A549 (cell line): ENCODE measurements around the gene RNF144A. TPM values are rescaled to one million over a fixed set of nuclear protein-coding genes. Genes with fewer than 3 reads are reported as not detected.

ENCODE experiments used
- ATAC-seq, 2 experiments: fragments of 200-7000 bp in 1 of 2; fragments of >200 bp in 1 of 2; cut with Nextera tagmentation in 1 of 2; cut with Tn5 transposase in 1 of 2; 3 replicates each; pipeline versions ENCODE4 v1.8.0 to v1.9.1; 2018 to 2020; ENCODE audit warnings: mild to moderate bottlenecking in 1 of 2, moderate library complexity in 1 of 2
- CTCF ChIA-PET: fragments of 300-600 bp; sonication (Branson Sonifier 250); formaldehyde crosslinking; extraction: SDS; loops from one replicate; lab custom pipeline; 2021; ENCODE audit warnings: antibody characterized with exemption, inconsistent platforms; lab: Yijun Ruan, JAX
- POLR2A ChIA-PET: fragments of 350-600 bp; formaldehyde crosslinking; extraction: SDS; loops from one replicate; lab custom pipeline; 2021; ENCODE audit warnings: antibody characterized with exemption, inconsistent platforms; lab: Yijun Ruan, JAX
- DNase-seq, 2 experiments: peaks; one replicate each; pipeline versions ENCODE4 v3.0.0 to v3.0.0-alpha.2; 2011 to 2016; ENCODE audit warnings: low read depth in 1 of 2, low spot score in 1 of 2
- FAIRE-seq: peaks from 2 replicates; lab custom pipeline; 2011; peaks lifted over from hg19 to GRCh38; lab: Jason Lieb, UNC
- H3K27ac ChIP-seq, 2 experiments: fragments of >200 bp; sonication (Bioruptor Twin); formaldehyde crosslinking; 3 replicates each; pipeline ENCODE4 v1.5.1; 2016 to 2017
- H3K4me1 ChIP-seq: fragments of >200 bp; sonication (Bioruptor Twin); formaldehyde crosslinking; 3 replicates; pipeline ENCODE4 v1.6.1; 2016
- H3K4me2 ChIP-seq: fragments of >200 bp; sonication (Bioruptor Twin); formaldehyde crosslinking; 3 replicates; pipeline ENCODE4 v1.6.1; 2016
- H3K4me3 ChIP-seq: fragments of >200 bp; sonication (Bioruptor Twin); formaldehyde crosslinking; 3 replicates; pipeline ENCODE4 v1.5.1; 2016
- H3K9me3 ChIP-seq: fragments of >200 bp; sonication (Bioruptor Twin); formaldehyde crosslinking; 3 replicates; pipeline ENCODE4 v1.6.1; 2016
- CBX8 ChIP-seq: fragments of 200-600 bp; sonication (generic); IDR thresholded peaks from 2 replicates; pipeline ENCODE4 v1.6.1; 2016
- CHD2 ChIP-seq: fragments of 150-350 bp; IDR thresholded peaks from 2 replicates; pipeline ENCODE4 v1.6.1; 2014; ENCODE audit warnings: low read length; ENCODE audit not compliant: partially characterized antibody
- EHF ChIP-seq: fragments of 250-450 bp; sonication (Bioruptor Pico); IDR thresholded peaks from 2 replicates; pipeline ENCODE4 v1.5.0; 2020; ENCODE audit warnings: mild to moderate bottlenecking
- ESRRA ChIP-seq: fragments of 150-350 bp; IDR thresholded peaks from 2 replicates; pipeline ENCODE4 v1.6.1; 2014; ENCODE audit warnings: mild to moderate bottlenecking, low read length, borderline replicate concordance
- FOSL2 ChIP-seq, 2 experiments: fragments of 450-650 bp in 1 of 2; fragments of >200 bp in 1 of 2; sonication (Bioruptor Twin) in 1 of 2; formaldehyde crosslinking; IDR thresholded peaks; 2 replicates each; pipeline versions ENCODE4 v1.5.0 to v1.6.1; 2016 to 2020; ENCODE audit warnings: mild to moderate bottlenecking in 1 of 2, moderate library complexity in 1 of 2
- FOXS1 ChIP-seq: fragments of 250-450 bp; sonication (Bioruptor Pico); IDR thresholded peaks from 2 replicates; pipeline ENCODE4 v1.5.0; 2020; ENCODE audit warnings: mild to moderate bottlenecking, moderate library complexity
- GATA3 ChIP-seq: IDR thresholded peaks from 2 replicates; pipeline ENCODE4 v1.6.1; 2012; ENCODE audit warnings: borderline replicate concordance
- HOXA7 ChIP-seq: fragments of 250-450 bp; sonication (Bioruptor Pico); IDR thresholded peaks from 2 replicates; pipeline ENCODE4 v1.5.0; 2020; ENCODE audit warnings: mild to moderate bottlenecking, moderate library complexity
- HOXB5 ChIP-seq: fragments of 250-450 bp; sonication (Bioruptor Pico); IDR thresholded peaks from 2 replicates; pipeline ENCODE4 v1.5.0; 2020; ENCODE audit warnings: mild to moderate bottlenecking, moderate library complexity
- JUN ChIP-seq, 2 experiments: fragments of >200 bp; sonication (Bioruptor Twin); formaldehyde crosslinking; IDR thresholded peaks; 2 replicates in 1 of 2; 3 replicates in 1 of 2; pipeline ENCODE4 v1.6.1; 2016 to 2017
- JUNB ChIP-seq: fragments of >200 bp; sonication (Bioruptor Twin); formaldehyde crosslinking; IDR thresholded peaks from 2 replicates; pipeline ENCODE4 v1.6.1; 2016
- KDM1A ChIP-seq: fragments of 200-600 bp; sonication (generic); IDR thresholded peaks from 2 replicates; pipeline ENCODE4 v1.6.1; 2016; ENCODE audit warnings: low read depth, mild to moderate bottlenecking
- KDM5A ChIP-seq: fragments of 200-600 bp; sonication (generic); IDR thresholded peaks from 2 replicates; pipeline ENCODE4 v1.6.1; 2016; ENCODE audit warnings: antibody characterized with exemption, mild to moderate bottlenecking
- MAFK ChIP-seq: fragments of 450-650 bp; IDR thresholded peaks from 2 replicates; pipeline ENCODE4 v1.6.1; 2014; ENCODE audit not compliant: partially characterized antibody
- NPAS2 ChIP-seq: fragments of 250-450 bp; sonication (Bioruptor Pico); IDR thresholded peaks from 2 replicates; pipeline ENCODE4 v1.8.0; 2022; ENCODE audit warnings: mild to moderate bottlenecking, moderate library complexity, borderline replicate concordance
- POLR2AphosphoS2 ChIP-seq: conservative IDR thresholded peaks from 2 replicates; pipeline ENCODE4 v1.6.1; 2012; ENCODE audit warnings: low read length, improper control_type of control experiment, inconsistent platforms
- RAD21 ChIP-seq, 2 experiments: fragments of >200 bp in 1 of 2; sonication (Bioruptor Twin) in 1 of 2; formaldehyde crosslinking in 1 of 2; IDR thresholded peaks in 1 of 2; conservative IDR thresholded peaks in 1 of 2; 2 replicates in 1 of 2; 3 replicates in 1 of 2; pipeline ENCODE4 v1.6.1; 2012 to 2018; ENCODE audit warnings: inconsistent platforms in 1 of 2
- RARB ChIP-seq: fragments of 250-450 bp; sonication (Bioruptor Pico); IDR thresholded peaks from 2 replicates; pipeline ENCODE4 v1.8.0; 2021; ENCODE audit warnings: mild to moderate bottlenecking, moderate library complexity
- RCOR1 ChIP-seq: fragments of 150-350 bp; IDR thresholded peaks from 2 replicates; pipeline ENCODE4 v1.6.1; 2014; ENCODE audit warnings: antibody characterized with exemption, low read length, low read depth
- RFX5 ChIP-seq: fragments of 450-650 bp; IDR thresholded peaks from 2 replicates; pipeline ENCODE4 v1.7.1; 2014; ENCODE audit warnings: antibody characterized with exemption, mild to moderate bottlenecking, moderate library complexity
- RNF2 ChIP-seq: fragments of 200-600 bp; sonication (generic); IDR thresholded peaks from 2 replicates; pipeline ENCODE4 v1.6.1; 2016; ENCODE audit warnings: low read depth, mild to moderate bottlenecking, antibody characterized with exemption, moderate library complexity, borderline replicate concordance
- SMC3 ChIP-seq: fragments of >200 bp; sonication (Bioruptor Twin); formaldehyde crosslinking; IDR thresholded peaks from 3 replicates; pipeline ENCODE4 v1.6.1; 2018; ENCODE audit warnings: inconsistent platforms
- SREBF2 ChIP-seq: fragments of 450-650 bp; IDR thresholded peaks from 2 replicates; pipeline ENCODE4 v1.6.1; 2014; ENCODE audit warnings: mild to moderate bottlenecking, moderate library complexity
- TP53 ChIP-seq: fragments of 250-450 bp; sonication (Bioruptor Pico); IDR thresholded peaks from 2 replicates; pipeline ENCODE4 v1.5.0; 2021; ENCODE audit warnings: mild to moderate bottlenecking, moderate library complexity
- ZC3H11A ChIP-seq: fragments of 450-650 bp; IDR thresholded peaks from 2 replicates; pipeline ENCODE4 v1.6.1; 2014; ENCODE audit warnings: antibody characterized with exemption, mild to moderate bottlenecking
- ZNF302 ChIP-seq: fragments of 250-450 bp; sonication (Bioruptor Pico); IDR thresholded peaks from 2 replicates; pipeline ENCODE4 v1.9.0; 2021; ENCODE audit warnings: inconsistent platforms, mild to moderate bottlenecking, moderate library complexity
- WGBS: methylation state at CpG from one replicate; pipeline ENCODE4 v1.1.6; 2017; ENCODE audit errors: missing lambda C conversion rate; 5-methylcytosine and 5-hydroxymethylcytosine counted together
- polyA plus RNA-seq, 4 experiments: library from polyadenylated mRNA; depleted of rRNA in 3 of 4; stranded (reverse); fragments of >200 nt; fragmentation: RNase III in 1 of 4; extraction: RNeasy Plus Mini Kit Qiagen cat#74134 plus additional on column Dnase treatment in 1 of 4; gene quantifications; 2 replicates in 3 of 4; 3 replicates in 1 of 4; pipeline ENCODE4 v1.2.3, GENCODE V29; 2011 to 2017
- TF ChIP-seq, protein P1 (sequence below): fragments of >200 bp; sonication (Bioruptor Twin); formaldehyde crosslinking; IDR thresholded peaks from 2 replicates; pipeline ENCODE4 v1.6.1; 2016
- TF ChIP-seq, protein P2 (sequence below): fragments of 250-450 bp; sonication (Bioruptor Pico); IDR thresholded peaks from 2 replicates; pipeline ENCODE4 v1.5.0; 2020; ENCODE audit warnings: low read depth, mild to moderate bottlenecking, moderate library complexity
- TF ChIP-seq, protein P3 (sequence below): fragments of >200 bp; sonication (Bioruptor Twin); formaldehyde crosslinking; IDR thresholded peaks from 3 replicates; pipeline ENCODE4 v1.5.1; 2016
- TF ChIP-seq, protein P4 (sequence below): fragments of 450-650 bp; IDR thresholded peaks from 2 replicates; pipeline ENCODE4 v1.6.1; 2014; ENCODE audit warnings: antibody characterized with exemption

Gene RNF144A
- polyA plus RNA-seq, 2 of the 4 experiments (the other 2 are of a cell fraction) = 4.4 to 9.6 TPM

DNA sequence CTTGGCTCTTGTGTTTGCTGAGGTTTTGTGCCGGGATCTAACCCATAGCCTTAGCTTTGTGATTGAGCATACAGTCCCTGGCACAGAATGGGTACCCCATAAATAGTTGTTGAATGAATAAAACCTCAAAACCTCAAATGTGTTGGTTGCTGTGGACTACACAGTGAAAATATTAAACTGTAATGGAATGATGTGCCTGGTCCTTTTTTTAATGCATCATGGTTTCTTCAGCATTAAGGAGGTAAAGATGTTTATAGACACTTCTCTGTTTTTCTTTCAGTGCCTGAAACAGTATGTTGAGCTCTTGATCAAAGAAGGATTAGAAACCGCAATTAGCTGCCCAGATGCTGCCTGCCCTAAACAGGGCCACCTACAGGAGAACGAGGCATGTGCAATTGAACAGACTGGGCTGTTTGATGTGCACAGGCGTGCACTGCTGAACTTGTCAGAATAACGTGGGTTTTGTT, 97.0 kb downstream of the RNF144A start:
- no peaks in the 10 kb centered on the region for H3K4me1 ChIP-seq
- FAIRE-seq (no peak), DNase-seq (peak in 1 of 2 experiments; percentile 40)

DNA sequence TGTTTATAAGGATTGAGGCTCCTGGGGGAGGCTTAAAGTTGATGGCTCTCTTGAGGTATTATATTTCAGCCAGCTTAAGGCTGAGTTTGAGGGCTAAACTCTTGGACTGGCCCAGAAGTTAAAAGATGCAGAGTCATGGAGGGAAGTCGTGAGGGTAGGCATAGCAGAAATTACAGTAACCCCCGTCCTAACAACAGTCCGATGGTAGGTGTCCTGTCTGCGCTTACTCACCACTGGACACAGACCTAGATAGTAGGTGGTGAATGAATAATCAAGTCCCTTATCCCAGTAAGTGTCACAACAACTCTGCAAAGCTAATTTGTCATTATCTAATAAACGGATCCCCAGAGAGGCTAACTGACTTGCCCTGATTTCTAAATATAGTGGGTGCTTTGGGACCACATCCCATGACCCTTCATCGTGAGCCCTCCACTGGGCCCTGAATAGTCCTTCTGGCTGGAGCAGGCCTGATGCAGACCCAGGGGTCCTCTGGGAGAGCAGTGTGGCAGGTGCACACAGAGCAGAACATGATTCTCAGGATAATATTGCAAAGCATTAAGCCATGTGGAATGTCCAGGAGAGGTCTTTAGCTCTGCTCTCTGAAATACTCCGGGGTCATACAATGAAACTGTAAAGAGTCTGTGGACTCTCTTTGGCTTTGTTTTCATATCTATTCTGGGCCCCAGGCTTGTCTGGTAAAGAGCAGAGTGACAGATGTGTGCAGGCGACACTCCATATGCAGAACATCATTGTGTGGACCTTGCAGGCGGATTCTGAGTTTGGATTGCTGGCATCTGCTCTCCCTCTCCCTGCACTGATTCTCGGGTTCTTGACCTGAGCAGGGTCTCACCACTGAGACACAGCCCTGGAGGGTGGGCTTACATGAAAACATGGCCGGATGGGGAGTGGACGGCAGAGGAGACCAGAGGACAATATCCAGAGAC, 98.1 kb downstream of the RNF144A start:
- Histone ChIP-seq H3K9me3 (no peaks in the 10 kb centered on the region), H3K27ac (no peak overlapping the region), H3K4me2 (no peak overlapping the region), H3K4me3 (no peak overlapping the region), H3K4me1 (no peaks in the 10 kb centered on the region)
- ChIA-PET CTCF (interaction anchor here (1.0 to 1.5 kb wide), 6 partner anchors 9 to 118 kb away, joined by 3 to 7 read pairs (median 5); no protein-coding TSS in a partner anchor), POLR2A (no interaction called here)
- no peak for DNase-seq
- WGBS = 73% methylated on average over 12 of the region's 12 CpGs
- TF ChIP-seq CBX8 (no peak), RCOR1 (no peak), CHD2 (no peak), MAFK (no peak), SMC3 (no peak), KDM1A (no peak), KDM5A (no peak), ZNF302 (CRISPR knock-in tag) (no peak), GATA3 (no peak), ZC3H11A (no peak), HOXB5 (CRISPR knock-in tag) (no peak), HOXA7 (no peak)
- no peak for ATAC-seq
- FAIRE-seq = no peak

More for the DNA sequence above, 97.0 kb downstream of the RNF144A start:
- no peaks in the 10 kb centered on the region for H3K9me3 ChIP-seq
- no peak overlapping the region for H3K27ac ChIP-seq
- WGBS = 59% methylated on average over 5 of the region's 5 CpGs
- TF ChIP-seq FOXS1 (CRISPR knock-in tag) = no peak
- no peak for TF ChIP-seq FOSL2 (IDR thresholded peaks at IDR 0.05)
- no peak for TF ChIP-seq FOSL2 (CRISPR knock-in tag; IDR thresholded peaks at IDR 0.05)
- TF ChIP-seq, protein P1, sequence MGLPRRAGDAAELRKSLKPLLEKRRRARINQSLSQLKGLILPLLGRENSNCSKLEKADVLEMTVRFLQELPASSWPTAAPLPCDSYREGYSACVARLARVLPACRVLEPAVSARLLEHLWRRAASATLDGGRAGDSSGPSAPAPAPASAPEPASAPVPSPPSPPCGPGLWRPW = no peak
- TF ChIP-seq MAFK = no peak
- no peak for TF ChIP-seq POLR2AphosphoS2
- TF ChIP-seq, protein P2, sequence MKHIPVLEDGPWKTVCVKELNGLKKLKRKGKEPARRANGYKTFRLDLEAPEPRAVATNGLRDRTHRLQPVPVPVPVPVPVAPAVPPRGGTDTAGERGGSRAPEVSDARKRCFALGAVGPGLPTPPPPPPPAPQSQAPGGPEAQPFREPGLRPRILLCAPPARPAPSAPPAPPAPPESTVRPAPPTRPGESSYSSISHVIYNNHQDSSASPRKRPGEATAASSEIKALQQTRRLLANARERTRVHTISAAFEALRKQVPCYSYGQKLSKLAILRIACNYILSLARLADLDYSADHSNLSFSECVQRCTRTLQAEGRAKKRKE (CRISPR knock-in tag) = no peak
- TF ChIP-seq EHF (CRISPR knock-in tag) = no peak
- TF ChIP-seq ESRRA = no peak
- no peak for TF ChIP-seq CBX8
- TF ChIP-seq, protein P3, sequence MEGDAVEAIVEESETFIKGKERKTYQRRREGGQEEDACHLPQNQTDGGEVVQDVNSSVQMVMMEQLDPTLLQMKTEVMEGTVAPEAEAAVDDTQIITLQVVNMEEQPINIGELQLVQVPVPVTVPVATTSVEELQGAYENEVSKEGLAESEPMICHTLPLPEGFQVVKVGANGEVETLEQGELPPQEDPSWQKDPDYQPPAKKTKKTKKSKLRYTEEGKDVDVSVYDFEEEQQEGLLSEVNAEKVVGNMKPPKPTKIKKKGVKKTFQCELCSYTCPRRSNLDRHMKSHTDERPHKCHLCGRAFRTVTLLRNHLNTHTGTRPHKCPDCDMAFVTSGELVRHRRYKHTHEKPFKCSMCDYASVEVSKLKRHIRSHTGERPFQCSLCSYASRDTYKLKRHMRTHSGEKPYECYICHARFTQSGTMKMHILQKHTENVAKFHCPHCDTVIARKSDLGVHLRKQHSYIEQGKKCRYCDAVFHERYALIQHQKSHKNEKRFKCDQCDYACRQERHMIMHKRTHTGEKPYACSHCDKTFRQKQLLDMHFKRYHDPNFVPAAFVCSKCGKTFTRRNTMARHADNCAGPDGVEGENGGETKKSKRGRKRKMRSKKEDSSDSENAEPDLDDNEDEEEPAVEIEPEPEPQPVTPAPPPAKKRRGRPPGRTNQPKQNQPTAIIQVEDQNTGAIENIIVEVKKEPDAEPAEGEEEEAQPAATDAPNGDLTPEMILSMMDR = no peak; the same call in 2 of the 3 replicates
- TF ChIP-seq RARB = no peak
- TF ChIP-seq TP53 (CRISPR knock-in tag) = no peak
- TF ChIP-seq JUNB = no peak
- TF ChIP-seq, protein P4, sequence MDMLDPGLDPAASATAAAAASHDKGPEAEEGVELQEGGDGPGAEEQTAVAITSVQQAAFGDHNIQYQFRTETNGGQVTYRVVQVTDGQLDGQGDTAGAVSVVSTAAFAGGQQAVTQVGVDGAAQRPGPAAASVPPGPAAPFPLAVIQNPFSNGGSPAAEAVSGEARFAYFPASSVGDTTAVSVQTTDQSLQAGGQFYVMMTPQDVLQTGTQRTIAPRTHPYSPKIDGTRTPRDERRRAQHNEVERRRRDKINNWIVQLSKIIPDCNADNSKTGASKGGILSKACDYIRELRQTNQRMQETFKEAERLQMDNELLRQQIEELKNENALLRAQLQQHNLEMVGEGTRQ = no peak
- no peak for TF ChIP-seq JUN (IDR thresholded peaks at IDR 0.05)
- TF ChIP-seq RFX5 = no peak
- TF ChIP-seq SREBF2 = no peak
- TF ChIP-seq RNF2 = no peak
- TF ChIP-seq RAD21 (conservative IDR thresholded peaks at IDR 0.05 in 1 of 2, IDR thresholded peaks at IDR 0.05 in 1 of 2) = no peak; a peak in 1 of 5 replicates
- TF ChIP-seq NPAS2 (CRISPR knock-in tag) = no peak
- no peak overlapping the region for H3K4me3 ChIP-seq
- ATAC-seq = peak; percentile 55 to 85; a peak in 3 of 6 replicates
- POLR2A ChIA-PET = no interaction called here
- H3K4me2 ChIP-seq = no peak overlapping the region
- CTCF ChIA-PET = interaction anchor here (1.0 to 1.5 kb wide), 5 partner anchors 10 to 117 kb away, joined by 3 to 7 read pairs (median 6); no protein-coding TSS in a partner anchor
